AG10803 (cell line): ENCODE data around the gene PTPRM.
A peak's percentile ranks its signal among the peaks of the same experiment; 100 is the strongest.

Experiments
- DNase-seq: peaks from one replicate; pipeline ENCODE4 v3.0.0; 2010; ENCODE audit warnings: low read depth
- H3K4me3 ChIP-seq: 2 replicates; pipeline ENCODE4 v1.5.1; 2011; ENCODE audit warnings: mild to moderate bottlenecking, low read length, control low read depth
- CTCF ChIP-seq: conservative IDR thresholded peaks from 2 replicates; pipeline ENCODE4 v1.5.1; 2011; ENCODE audit warnings: mild to moderate bottlenecking, low read length, control low read depth, inconsistent platforms

Gene PTPRM

GRCh38 chr18:7684357-7684756, 117.2 kb downstream of the PTPRM start:
- TF ChIP-seq CTCF, result no peak
- no peak overlapping the region for H3K4me3 ChIP-seq
- DNase-seq, result no peak

GRCh38 chr18:7684966-7685365, 117.8 kb downstream of the PTPRM start:
- no peak for DNase-seq
- no peak overlapping the region for H3K4me3 ChIP-seq
- TF ChIP-seq CTCF, result no peak

- no peak for TF ChIP-seq CTCF
- DNase-seq, result no peak
- no peak overlapping the region for H3K4me3 ChIP-seq
Measured at GRCh38 chr18:7686278-7686677, 119.2 kb downstream of the PTPRM start.

- no peak for DNase-seq
- H3K4me3 ChIP-seq, result no peak overlapping the region
- no peak for TF ChIP-seq CTCF
Measured at GRCh38 chr18:7688580-7688979, 121.5 kb downstream of the PTPRM start.

GRCh38 chr18:7691206-7691605, 124.1 kb downstream of the PTPRM start:
- DNase-seq, result no peak
- no peak for TF ChIP-seq CTCF
- H3K4me3 ChIP-seq, result no peak overlapping the region

GRCh38 chr18:7696780-7697179, 129.7 kb downstream of the PTPRM start:
- DNase-seq, result peak; percentile 14
- TF ChIP-seq CTCF, result no peak
- no peak overlapping the region for H3K4me3 ChIP-seq

GRCh38 chr18:7697306-7697705, 130.2 kb downstream of the PTPRM start:
- no peak for TF ChIP-seq CTCF
- no peak overlapping the region for H3K4me3 ChIP-seq
- no peak for DNase-seq
